Measurements from ENCODE around the gene SMYD3. TPM values are rescaled to one million over a fixed set of nuclear protein-coding genes. Genes with fewer than 3 reads are reported as not detected.

Gene SMYD3
- total RNA-seq, 1 experiment from 2014 or later = 25.5 TPM

DNA sequence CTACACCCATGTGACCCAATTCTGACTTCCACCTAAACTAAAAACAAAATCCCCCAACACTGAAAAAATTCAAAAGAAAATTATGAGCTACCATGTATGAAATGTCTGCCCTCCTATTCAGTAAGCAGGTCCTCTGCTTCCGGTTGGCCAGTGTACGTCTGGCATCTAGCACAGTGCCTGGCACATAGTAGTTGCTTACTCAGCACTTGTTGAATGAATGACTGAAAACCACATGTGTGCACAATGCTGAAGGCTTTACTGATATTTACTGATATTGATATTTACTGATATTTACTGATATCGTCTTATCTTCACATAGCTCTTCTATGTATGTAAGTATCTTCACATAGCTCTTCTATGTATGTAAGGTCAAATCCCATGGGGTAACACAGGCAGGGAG, 642.2 kb downstream of the SMYD3 start:
- Histone ChIP-seq H3K27me3 (ENCODE audit: insufficient read depth, low read length) (no peaks in the 10 kb centered on the region), H2AK5ac (ENCODE audit: insufficient read length, low read length) (no peak overlapping the region), H2BK5ac (ENCODE audit: insufficient read length, low read length) (no peak overlapping the region), H3K23me2 (ENCODE audit: insufficient read length, low read depth, low read length, poor library complexity, severe bottlenecking) (no peaks in the 10 kb centered on the region), H4K91ac (ENCODE audit: insufficient read length, low read depth, low read length) (no peak overlapping the region), H3K23ac (ENCODE audit: insufficient read length, low read depth, low read length) (no peak overlapping the region), H3K4ac (ENCODE audit: low read depth, low read length) (no peak overlapping the region), H3K9ac (ENCODE audit: extremely low read depth, insufficient read length, low read length) (no peak overlapping the region), H3K18ac (ENCODE audit: insufficient read length, low read depth, low read length) (no peak overlapping the region), H3K56ac (ENCODE audit: insufficient read length, low read depth, low read length) (no peak overlapping the region), H2AFZ (ENCODE audit: low read length) (no peak overlapping the region), H2BK12ac (ENCODE audit: insufficient read length, low read depth, low read length) (no peak overlapping the region), H2BK120ac (ENCODE audit: low read depth, low read length, poor library complexity, severe bottlenecking) (no peak overlapping the region), H4K5ac (ENCODE audit: insufficient read length, low read depth, low read length) (no peak overlapping the region), H4K8ac (replicated peaks; ENCODE audit: insufficient read length, low read depth, low read length) (no peak overlapping the region), H3K79me1 (ENCODE audit: insufficient read depth, low read depth, low read length, poor library complexity, severe bottlenecking) (no peaks in the 10 kb centered on the region), H3K27ac (ENCODE audit: insufficient read length, low read depth, low read length) (no peak overlapping the region), H3K9me3 (ENCODE audit: control insufficient read depth, low read depth, low read length) (no peaks in the 10 kb centered on the region), H4K20me1 (ENCODE audit: control insufficient read depth, insufficient read depth, insufficient read length) (no peaks in the 10 kb centered on the region), H3K79me2 (ENCODE audit: insufficient read depth, low read length) (no peaks in the 10 kb centered on the region), H3K14ac (ENCODE audit: insufficient read depth, low read length) (no peak overlapping the region), H2BK20ac (ENCODE audit: low read depth, low read length, poor library complexity, severe bottlenecking) (no peak overlapping the region), H2BK15ac (ENCODE audit: low read depth, low read length) (no peak overlapping the region), H3K4me2 (ENCODE audit: insufficient read depth, insufficient read length, low read length) (no peak overlapping the region), H3T11ph (ENCODE audit: low read length) (no peak overlapping the region), H3K4me1 (ENCODE audit: insufficient read depth, low read length) (no peaks in the 10 kb centered on the region)
- no peaks in the 10 kb centered on the region; a peak in 1 of 4 replicates for H3K4me1 Mint-ChIP-seq
- no peak overlapping the region for H3K27ac Mint-ChIP-seq
- no peak overlapping the region for H3K4me3 Mint-ChIP-seq
- no peaks in the 10 kb centered on the region for H3K27me3 Mint-ChIP-seq (ENCODE audit: low read depth)
- no peak for DNase-seq
- no peaks in the 10 kb centered on the region for H3K9me3 Mint-ChIP-seq
- no CpG with 5 or more reads among the region's 3 CpGs for WGBS (ENCODE audit: extremely low coverage, insufficient read length, low lambda C conversion rate)
- TF ChIP-seq, protein P1, sequence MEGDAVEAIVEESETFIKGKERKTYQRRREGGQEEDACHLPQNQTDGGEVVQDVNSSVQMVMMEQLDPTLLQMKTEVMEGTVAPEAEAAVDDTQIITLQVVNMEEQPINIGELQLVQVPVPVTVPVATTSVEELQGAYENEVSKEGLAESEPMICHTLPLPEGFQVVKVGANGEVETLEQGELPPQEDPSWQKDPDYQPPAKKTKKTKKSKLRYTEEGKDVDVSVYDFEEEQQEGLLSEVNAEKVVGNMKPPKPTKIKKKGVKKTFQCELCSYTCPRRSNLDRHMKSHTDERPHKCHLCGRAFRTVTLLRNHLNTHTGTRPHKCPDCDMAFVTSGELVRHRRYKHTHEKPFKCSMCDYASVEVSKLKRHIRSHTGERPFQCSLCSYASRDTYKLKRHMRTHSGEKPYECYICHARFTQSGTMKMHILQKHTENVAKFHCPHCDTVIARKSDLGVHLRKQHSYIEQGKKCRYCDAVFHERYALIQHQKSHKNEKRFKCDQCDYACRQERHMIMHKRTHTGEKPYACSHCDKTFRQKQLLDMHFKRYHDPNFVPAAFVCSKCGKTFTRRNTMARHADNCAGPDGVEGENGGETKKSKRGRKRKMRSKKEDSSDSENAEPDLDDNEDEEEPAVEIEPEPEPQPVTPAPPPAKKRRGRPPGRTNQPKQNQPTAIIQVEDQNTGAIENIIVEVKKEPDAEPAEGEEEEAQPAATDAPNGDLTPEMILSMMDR (conservative IDR thresholded peaks at IDR 0.05) = no peak
- H3K36me3 Mint-ChIP-seq (ENCODE audit: insufficient read depth in 1 of 3, low read depth in 3 of 3) = no peaks in the 10 kb centered on the region

Data from H9 (cell line).